IPS-20b (cell line): ENCODE data around the gene JPH4.

Source experiments
- H3K27ac ChIP-seq: one replicate; pipeline ENCODE4 v1.5.1; 2013; ENCODE audit warnings: low read length
- H3K27me3 ChIP-seq: 2 replicates; pipeline ENCODE4 v1.6.1; 2013; ENCODE audit warnings: mild to moderate bottlenecking, low read length, inconsistent platforms; ENCODE audit not compliant: insufficient read depth
- H3K36me3 ChIP-seq: 2 replicates; pipeline ENCODE4 v1.6.1; 2013; ENCODE audit warnings: low read depth, mild to moderate bottlenecking, inconsistent platforms, low read length, moderate library complexity; ENCODE audit not compliant: insufficient read depth
- H3K4me1 ChIP-seq: 2 replicates; pipeline ENCODE4 v1.6.1; 2013; ENCODE audit warnings: mild to moderate bottlenecking, control low read depth, inconsistent platforms, low read length, moderate library complexity; ENCODE audit not compliant: insufficient read depth
- H3K4me3 ChIP-seq: 2 replicates; pipeline ENCODE4 v1.5.1; 2013; ENCODE audit warnings: mild to moderate bottlenecking, low read length, inconsistent platforms
- H3K9ac ChIP-seq: 2 replicates; pipeline ENCODE4 v1.6.1; 2013; ENCODE audit warnings: low read depth, mild to moderate bottlenecking, inconsistent platforms, low read length, moderate library complexity
- H3K9me3 ChIP-seq: 2 replicates; pipeline ENCODE4 v1.6.1; 2013; ENCODE audit warnings: mild to moderate bottlenecking, low read depth, low read length, inconsistent platforms; ENCODE audit not compliant: insufficient read depth

JPH4 gene

GRCh38 chr14:23548351-23549318 is 30.0 kb downstream of the JPH4 start:
- no peaks in the 10 kb centered on the region for H3K27me3 ChIP-seq
- no peaks in the 10 kb centered on the region for H3K9me3 ChIP-seq
- peaks cover 1% of the 10 kb centered on the region for H3K36me3 ChIP-seq
- H3K9ac ChIP-seq = peak overlapping the region; percentile 95; the same call in 1 of the 2 replicates
- peak overlapping the region; percentile 81 for H3K4me3 ChIP-seq
- peaks cover 66% of the 10 kb centered on the region for H3K4me1 ChIP-seq
- H3K27ac ChIP-seq = peak overlapping the region; percentile 60

- peak overlapping the region; percentile 60 for H3K27ac ChIP-seq
- H3K36me3 ChIP-seq = peaks cover 9% of the 10 kb centered on the region
- no peaks in the 10 kb centered on the region for H3K27me3 ChIP-seq
- H3K9me3 ChIP-seq = no peaks in the 10 kb centered on the region
- H3K4me3 ChIP-seq = peak overlapping the region; percentile 81; the same call in 1 of the 2 replicates
- peaks cover 70% of the 10 kb centered on the region for H3K4me1 ChIP-seq
- peak overlapping the region; percentile 58; the same call in 1 of the 2 replicates for H3K9ac ChIP-seq
These were observed 30.7 kb downstream of the JPH4 start for GRCh38 chr14:23547924-23548323.

GRCh38 chr14:23546450-23547035 is 32.0 kb downstream of the JPH4 start:
- H3K27me3 ChIP-seq = no peaks in the 10 kb centered on the region
- H3K27ac ChIP-seq = peak overlapping the region; percentile 93
- peaks cover 19% of the 10 kb centered on the region for H3K36me3 ChIP-seq
- peak overlapping the region; percentile 16; the same call in 1 of the 2 replicates for H3K9ac ChIP-seq
- H3K4me1 ChIP-seq = peaks cover 67% of the 10 kb centered on the region
- H3K4me3 ChIP-seq = no peak overlapping the region
- no peaks in the 10 kb centered on the region for H3K9me3 ChIP-seq

- H3K27me3 ChIP-seq = no peaks in the 10 kb centered on the region
- peak overlapping the region; percentile 44 for H3K4me3 ChIP-seq
- H3K36me3 ChIP-seq = peaks cover 19% of the 10 kb centered on the region
- peaks cover 67% of the 10 kb centered on the region for H3K4me1 ChIP-seq
- H3K9ac ChIP-seq = peak overlapping the region; percentile 77; the same call in 1 of the 2 replicates
- H3K9me3 ChIP-seq = no peaks in the 10 kb centered on the region
- peak overlapping the region; percentile 93 for H3K27ac ChIP-seq
These were observed 32.7 kb downstream of the JPH4 start for GRCh38 chr14:23545740-23546365.

DNA sequence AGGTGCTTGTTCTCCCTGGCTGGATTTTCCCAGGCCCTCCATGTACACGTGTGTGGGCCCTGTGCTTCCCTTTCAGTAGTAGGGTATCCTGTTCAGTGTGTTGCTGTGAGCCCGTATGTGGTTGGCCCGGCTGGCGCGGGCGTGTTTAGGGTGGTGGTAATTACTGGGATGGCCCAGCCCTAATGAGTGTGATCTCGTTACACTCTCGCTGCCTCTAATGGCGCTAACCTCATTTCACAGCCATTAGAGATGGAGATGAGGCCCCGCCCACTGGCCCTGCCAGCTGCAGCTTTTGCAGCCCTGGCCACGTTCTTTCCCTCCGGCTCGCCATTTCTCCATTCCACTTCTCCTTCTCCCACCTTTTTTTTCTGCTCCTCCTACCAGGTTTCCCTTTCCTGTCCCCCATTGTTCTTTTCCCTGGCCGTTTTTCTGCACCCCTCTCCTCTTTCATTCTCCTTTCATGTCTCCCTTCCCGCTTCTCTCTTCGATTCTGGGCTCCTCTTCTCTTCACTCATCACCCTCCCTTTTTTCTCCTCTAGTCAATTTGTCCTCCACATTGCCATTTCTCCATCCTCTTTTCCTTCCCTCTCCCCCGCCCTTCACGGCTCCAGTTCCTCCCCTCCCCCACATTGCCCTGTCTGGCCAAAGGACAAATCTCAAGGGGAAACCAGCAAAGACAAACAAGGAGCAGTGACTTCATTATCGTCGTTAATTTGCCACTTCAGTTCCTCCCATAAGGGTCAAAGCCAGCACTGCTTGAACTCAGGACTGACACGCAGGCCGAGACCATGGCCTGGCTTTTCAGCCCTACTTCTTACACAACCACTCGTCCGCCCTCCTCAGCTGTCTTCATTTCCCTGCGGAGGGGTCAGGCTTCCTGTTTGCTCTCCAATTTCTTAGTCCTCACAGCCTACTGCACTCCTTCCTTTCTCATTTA is 33.8 kb downstream of the JPH4 start:
- Histone ChIP-seq H3K9ac (peak overlapping the region; percentile 77; the same call in 1 of the 2 replicates), H3K36me3 (peaks cover 19% of the 10 kb centered on the region), H3K4me1 (peaks cover 61% of the 10 kb centered on the region), H3K4me3 (peak overlapping the region; percentile 44), H3K9me3 (no peaks in the 10 kb centered on the region), H3K27me3 (no peaks in the 10 kb centered on the region), H3K27ac (peak overlapping the region; percentile 93)

DNA sequence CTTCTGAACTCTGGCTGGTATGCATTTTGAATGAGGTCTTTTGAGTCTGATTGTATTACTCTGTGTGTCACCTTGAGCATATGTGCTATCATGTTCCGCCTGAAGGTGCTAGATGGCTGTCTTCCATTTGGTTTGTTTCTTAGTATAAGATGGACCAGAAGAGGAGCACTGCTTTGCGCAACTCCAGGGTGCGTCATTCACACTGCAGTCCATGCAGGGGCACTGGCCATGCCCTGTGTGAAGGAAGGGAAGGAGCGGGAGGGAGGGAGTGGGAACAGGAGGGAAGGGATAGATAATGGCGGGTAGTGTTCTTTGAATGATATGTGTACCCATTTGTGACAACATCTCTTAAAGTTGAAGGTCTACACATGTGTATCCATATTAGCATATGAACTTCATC is 35.2 kb downstream of the JPH4 start:
- Histone ChIP-seq H3K9me3 (no peaks in the 10 kb centered on the region), H3K4me1 (peaks cover 58% of the 10 kb centered on the region), H3K9ac (no peak overlapping the region), H3K4me3 (no peak overlapping the region), H3K27ac (no peak overlapping the region), H3K36me3 (peaks cover 19% of the 10 kb centered on the region), H3K27me3 (no peaks in the 10 kb centered on the region)

- Histone ChIP-seq H3K4me3 (no peak overlapping the region), H3K9me3 (no peaks in the 10 kb centered on the region), H3K27ac (no peak overlapping the region), H3K27me3 (no peaks in the 10 kb centered on the region), H3K9ac (no peak overlapping the region), H3K36me3 (peaks cover 19% of the 10 kb centered on the region), H3K4me1 (peaks cover 49% of the 10 kb centered on the region)
These were observed 36.3 kb downstream of the JPH4 start for GRCh38 chr14:23542261-23542660.

DNA sequence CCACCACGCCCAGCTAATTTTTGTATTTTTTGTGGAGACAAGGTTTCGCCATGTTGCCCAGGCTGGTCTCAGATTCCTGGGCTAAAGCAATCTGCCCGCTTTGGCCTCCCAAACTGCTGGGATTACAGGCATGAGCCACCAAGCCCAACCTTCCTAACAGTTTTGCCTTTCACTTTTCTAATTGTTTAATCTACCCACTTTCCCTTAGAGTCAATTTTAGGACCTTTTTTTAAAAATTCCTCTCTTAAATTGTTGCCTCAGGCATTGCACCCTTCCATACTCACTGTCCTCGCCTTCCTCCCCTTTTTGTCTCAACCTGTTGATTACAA is 38.5 kb downstream of the JPH4 start:
- H3K4me1 ChIP-seq = peaks cover 31% of the 10 kb centered on the region
- H3K4me3 ChIP-seq = no peak overlapping the region
- H3K9ac ChIP-seq = peak overlapping the region; percentile 14; the same call in 1 of the 2 replicates
- no peaks in the 10 kb centered on the region for H3K27me3 ChIP-seq
- no peak overlapping the region for H3K27ac ChIP-seq
- no peaks in the 10 kb centered on the region for H3K9me3 ChIP-seq
- H3K36me3 ChIP-seq = peaks cover 23% of the 10 kb centered on the region

- no peaks in the 10 kb centered on the region for H3K9me3 ChIP-seq
- no peaks in the 10 kb centered on the region for H3K27me3 ChIP-seq
- H3K4me1 ChIP-seq = peaks cover 25% of the 10 kb centered on the region
- peak overlapping the region; percentile 76 for H3K4me3 ChIP-seq
- H3K9ac ChIP-seq = peak overlapping the region; percentile 94; the same call in 1 of the 2 replicates
- H3K36me3 ChIP-seq = peaks cover 26% of the 10 kb centered on the region
- peak overlapping the region; percentile 100 for H3K27ac ChIP-seq
These were observed 39.1 kb downstream of the JPH4 start for GRCh38 chr14:23539248-23540140.

DNA sequence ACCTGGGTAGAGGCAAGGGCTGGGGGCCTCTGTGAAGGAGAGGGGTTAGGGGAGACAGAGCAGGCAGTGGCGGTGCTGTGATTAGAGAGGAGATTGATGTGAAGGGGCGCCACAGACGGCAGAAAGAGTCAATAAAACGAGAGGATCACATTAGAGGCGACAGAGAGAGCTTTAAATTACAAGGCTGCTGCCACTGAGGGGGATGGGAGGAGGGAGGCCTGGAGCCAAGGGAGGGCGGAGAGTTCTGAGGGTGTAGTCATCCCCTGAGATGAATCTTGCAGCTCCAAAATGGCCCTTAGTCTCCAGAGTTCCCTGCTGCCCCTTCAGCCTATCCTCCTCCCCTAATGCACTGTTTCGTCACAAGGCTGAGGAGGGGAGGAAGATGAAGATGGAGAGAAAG is 39.8 kb downstream of the JPH4 start:
- no peaks in the 10 kb centered on the region for H3K9me3 ChIP-seq
- peak overlapping the region; percentile 94 for H3K9ac ChIP-seq
- peak overlapping the region; percentile 76 for H3K4me3 ChIP-seq
- H3K27ac ChIP-seq = peak overlapping the region; percentile 100
- no peaks in the 10 kb centered on the region for H3K27me3 ChIP-seq
- peaks cover 21% of the 10 kb centered on the region for H3K4me1 ChIP-seq
- peaks cover 30% of the 10 kb centered on the region for H3K36me3 ChIP-seq
